ENCODE measurements around the gene NTSR1. TPM values are rescaled to one million over a fixed set of nuclear protein-coding genes. Genes with fewer than 3 reads are reported as not detected.
A peak's percentile ranks its signal among the peaks of the same experiment; 100 is the strongest.

NTSR1 gene
- total RNA-seq, 1 experiment from 2014 or later = 15.9 TPM

DNA sequence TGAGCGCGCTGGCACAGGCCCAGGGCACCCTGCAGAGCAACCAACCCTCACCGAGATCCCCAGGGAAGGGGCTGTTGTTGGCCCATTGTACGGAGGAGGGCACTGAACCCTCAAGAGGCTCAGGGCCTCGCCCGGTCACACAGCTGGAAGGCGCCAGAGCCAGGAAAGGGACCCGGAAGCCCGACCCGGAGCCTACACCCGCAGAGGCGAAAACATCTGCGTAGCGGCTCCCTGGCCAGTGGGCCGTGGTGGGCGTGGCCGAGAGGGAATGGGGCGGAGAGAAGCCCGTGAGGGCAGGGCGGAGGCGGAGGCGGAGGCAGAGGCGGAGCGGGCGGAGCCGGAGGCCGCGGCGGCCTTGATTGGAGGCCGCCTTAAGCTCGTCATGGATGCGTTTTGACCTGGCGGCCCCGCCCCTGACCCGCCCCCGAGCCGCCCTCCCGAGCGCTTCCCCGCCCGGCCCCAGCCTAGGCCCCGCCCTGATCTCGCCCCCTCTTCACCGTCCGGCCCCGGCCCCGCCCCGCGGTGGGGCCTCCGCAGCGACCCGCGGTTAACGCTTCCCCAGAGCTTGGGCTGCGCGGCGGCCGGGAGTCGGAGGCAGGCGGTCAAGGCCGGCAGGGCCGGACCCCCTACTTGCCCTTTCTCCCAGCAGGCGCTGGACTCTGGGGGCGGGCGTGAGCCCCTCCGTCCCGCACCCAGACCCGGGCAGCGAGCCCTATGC, 85.5 kb downstream of the NTSR1 start:
- no TSS peak for BruUV-seq (replicated peaks)
- peaks cover 16% of the 10 kb centered on the region for H3K36me3 ChIP-seq (ENCODE audit: insufficient read depth, low read length, poor library complexity, severe bottlenecking)
- POLR2A ChIA-PET (ENCODE audit: low non-redundant PET) = interaction anchor here (0.5 to 0.8 kb wide), 4 partner anchors 10 to 191 kb away, joined by 3 to 5 read pairs (median 4); no protein-coding TSS in a partner anchor
- peak overlapping the region; percentile 62 for H3K4me3 ChIP-seq (ENCODE audit: low read depth, low read length, poor library complexity, severe bottlenecking)
- DNase-seq (ENCODE audit: low spot score) = peak; percentile 95
- H3K27me3 ChIP-seq (replicated peaks; ENCODE audit: insufficient read depth, low read depth, low read length, poor library complexity) = no peaks in the 10 kb centered on the region
- CTCF ChIA-PET = interaction anchor here (0.6 to 1.4 kb wide), 5 partner anchors 14 to 294 kb away, joined by 3 to 5 read pairs (median 4); no protein-coding TSS in a partner anchor
- TF ChIP-seq, protein P1, sequence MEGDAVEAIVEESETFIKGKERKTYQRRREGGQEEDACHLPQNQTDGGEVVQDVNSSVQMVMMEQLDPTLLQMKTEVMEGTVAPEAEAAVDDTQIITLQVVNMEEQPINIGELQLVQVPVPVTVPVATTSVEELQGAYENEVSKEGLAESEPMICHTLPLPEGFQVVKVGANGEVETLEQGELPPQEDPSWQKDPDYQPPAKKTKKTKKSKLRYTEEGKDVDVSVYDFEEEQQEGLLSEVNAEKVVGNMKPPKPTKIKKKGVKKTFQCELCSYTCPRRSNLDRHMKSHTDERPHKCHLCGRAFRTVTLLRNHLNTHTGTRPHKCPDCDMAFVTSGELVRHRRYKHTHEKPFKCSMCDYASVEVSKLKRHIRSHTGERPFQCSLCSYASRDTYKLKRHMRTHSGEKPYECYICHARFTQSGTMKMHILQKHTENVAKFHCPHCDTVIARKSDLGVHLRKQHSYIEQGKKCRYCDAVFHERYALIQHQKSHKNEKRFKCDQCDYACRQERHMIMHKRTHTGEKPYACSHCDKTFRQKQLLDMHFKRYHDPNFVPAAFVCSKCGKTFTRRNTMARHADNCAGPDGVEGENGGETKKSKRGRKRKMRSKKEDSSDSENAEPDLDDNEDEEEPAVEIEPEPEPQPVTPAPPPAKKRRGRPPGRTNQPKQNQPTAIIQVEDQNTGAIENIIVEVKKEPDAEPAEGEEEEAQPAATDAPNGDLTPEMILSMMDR (conservative IDR thresholded peaks at IDR 0.05; ENCODE audit: low read depth, low read length) = no peak
- no peak for TF ChIP-seq EZH2 (IDR thresholded peaks at IDR 0.05; ENCODE audit: borderline replicate concordance, low read depth, low read length, poor library complexity, severe bottlenecking)
- intact Hi-C loops (cut with micrococcal nuclease; ENCODE audit: unreplicated experiment) = loop anchor here (5.0 kb wide), 1 partner anchor 382 kb away; no protein-coding TSS in a partner anchor
- H3K9me3 ChIP-seq (ENCODE audit: low read depth, low read length, poor library complexity, severe bottlenecking) = no peaks in the 10 kb centered on the region
- peak overlapping the region; percentile 88 for H3K27ac ChIP-seq (ENCODE audit: low read depth, low read length, poor library complexity, severe bottlenecking)
- H3K4me1 ChIP-seq (ENCODE audit: insufficient read depth, low read length, poor library complexity, severe bottlenecking) = peaks cover 21% of the 10 kb centered on the region

DNA sequence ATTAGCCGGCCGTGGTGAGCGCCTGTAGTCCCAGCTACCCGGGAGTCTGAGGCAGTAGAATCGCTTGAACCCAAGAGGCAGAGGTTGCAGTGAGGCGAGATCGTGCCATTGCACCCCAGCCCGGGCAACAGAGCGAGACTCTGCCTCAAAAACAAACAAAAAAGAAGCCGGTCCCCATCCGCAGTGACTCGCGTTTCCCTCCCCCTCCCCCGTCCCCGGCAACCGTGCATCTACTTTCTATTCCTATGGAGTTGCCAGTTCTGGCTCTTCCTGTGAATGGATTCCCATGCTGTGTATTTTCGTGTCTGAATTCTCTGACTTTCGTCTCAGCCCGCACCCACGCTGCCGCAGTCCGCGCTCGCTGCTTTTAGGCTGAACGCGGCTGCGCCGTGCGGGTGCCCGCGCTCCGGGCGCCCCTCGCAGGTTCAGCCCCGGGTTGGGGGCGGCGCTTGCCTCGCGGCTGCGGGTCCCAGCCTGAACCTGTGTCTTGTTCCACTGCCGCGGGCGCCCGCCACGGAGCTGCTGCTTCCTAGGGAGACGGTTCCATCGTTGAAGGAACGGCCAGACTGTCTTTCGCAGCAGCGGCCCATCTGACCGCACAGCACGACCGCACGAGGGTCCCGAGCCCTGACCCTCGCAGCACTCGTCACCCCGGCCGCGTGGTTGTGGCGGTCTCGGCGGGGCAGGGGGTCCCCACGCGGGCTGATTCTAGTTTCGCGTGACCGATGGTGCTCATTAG, 86.6 kb downstream of the NTSR1 start:
- H3K27me3 ChIP-seq (replicated peaks; ENCODE audit: insufficient read depth, low read depth, low read length, poor library complexity) = no peaks in the 10 kb centered on the region
- H3K4me3 ChIP-seq (ENCODE audit: low read depth, low read length, poor library complexity, severe bottlenecking) = peak overlapping the region; percentile 62
- peaks cover 21% of the 10 kb centered on the region for H3K4me1 ChIP-seq (ENCODE audit: insufficient read depth, low read length, poor library complexity, severe bottlenecking)
- H3K27ac ChIP-seq (ENCODE audit: low read depth, low read length, poor library complexity, severe bottlenecking) = peak overlapping the region; percentile 88
- H3K36me3 ChIP-seq (ENCODE audit: insufficient read depth, low read length, poor library complexity, severe bottlenecking) = peaks cover 26% of the 10 kb centered on the region
- ChIA-PET POLR2A (ENCODE audit: low non-redundant PET) (interaction anchor here (0.6 kb wide), 1 partner anchor 1199 kb away, joined by 3 read pairs; no protein-coding TSS in a partner anchor), CTCF (interaction anchor here (0.7 to 1.2 kb wide), 3 partner anchors 13 to 126 kb away, joined by 4 to 5 read pairs (median 4); no protein-coding TSS in a partner anchor)
- TF ChIP-seq, protein P1 (conservative IDR thresholded peaks at IDR 0.05; ENCODE audit: low read depth, low read length) = no peak
- TF ChIP-seq EZH2 (IDR thresholded peaks at IDR 0.05; ENCODE audit: borderline replicate concordance, low read depth, low read length, poor library complexity, severe bottlenecking) = no peak
- intact Hi-C loops (cut with micrococcal nuclease; ENCODE audit: unreplicated experiment) = no loop called here
- peak; percentile 86 for DNase-seq (ENCODE audit: low spot score)
- no TSS peak for BruUV-seq (replicated peaks)
- no peaks in the 10 kb centered on the region for H3K9me3 ChIP-seq (ENCODE audit: low read depth, low read length, poor library complexity, severe bottlenecking)

DNA sequence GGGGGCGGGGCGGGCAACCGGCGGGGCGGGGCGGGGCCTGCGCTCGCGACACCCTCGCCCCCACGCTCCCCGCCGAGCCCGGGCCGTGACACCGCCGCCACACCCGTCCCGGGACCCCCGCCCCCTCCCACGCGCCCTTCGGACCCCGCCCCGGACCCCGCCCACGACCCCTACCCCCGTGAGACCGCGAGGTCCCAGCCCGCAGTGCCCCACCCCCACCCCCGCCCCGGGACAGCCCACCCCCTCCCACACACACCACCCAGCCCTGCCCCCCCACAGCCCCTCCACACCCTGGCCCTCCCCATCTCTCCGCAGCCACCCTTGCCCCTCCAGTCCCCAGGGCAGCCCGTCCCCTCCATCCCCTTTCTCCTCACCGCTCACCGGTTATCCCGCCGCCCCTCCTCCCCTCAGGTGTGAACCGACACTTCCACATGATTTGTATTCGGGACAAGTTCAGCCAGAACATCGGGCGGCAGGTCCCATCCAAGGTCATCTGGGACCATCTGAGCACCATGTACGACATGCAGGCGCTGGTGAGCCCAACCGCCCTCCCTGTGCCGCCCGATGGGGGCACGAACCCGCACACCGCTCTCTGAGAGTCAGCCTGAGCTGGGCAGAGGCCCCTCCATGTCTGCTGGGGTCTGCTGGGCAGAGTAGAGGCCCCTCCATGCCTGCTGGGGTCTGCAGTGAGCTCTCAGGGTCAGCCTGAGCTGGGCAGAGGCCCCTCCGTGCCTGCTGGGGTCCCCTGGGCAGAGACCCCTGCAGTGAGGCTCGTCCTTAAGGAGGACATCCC, 88.3 kb downstream of the NTSR1 start:
- Histone ChIP-seq H3K36me3 (ENCODE audit: insufficient read depth, low read length, poor library complexity, severe bottlenecking) (peaks cover 37% of the 10 kb centered on the region), H3K27ac (ENCODE audit: low read depth, low read length, poor library complexity, severe bottlenecking) (peak overlapping the region; percentile 88), H3K9me3 (ENCODE audit: low read depth, low read length, poor library complexity, severe bottlenecking) (no peaks in the 10 kb centered on the region), H3K4me3 (ENCODE audit: low read depth, low read length, poor library complexity, severe bottlenecking) (peak overlapping the region; percentile 62), H3K4me1 (ENCODE audit: insufficient read depth, low read length, poor library complexity, severe bottlenecking) (peaks cover 21% of the 10 kb centered on the region), H3K27me3 (replicated peaks; ENCODE audit: insufficient read depth, low read depth, low read length, poor library complexity) (no peaks in the 10 kb centered on the region)
- TF ChIP-seq EZH2 (IDR thresholded peaks at IDR 0.05; ENCODE audit: borderline replicate concordance, low read depth, low read length, poor library complexity, severe bottlenecking) = no peak
- TF ChIP-seq, protein P1 (conservative IDR thresholded peaks at IDR 0.05; ENCODE audit: low read depth, low read length) = no peak
- intact Hi-C loops (cut with micrococcal nuclease; ENCODE audit: unreplicated experiment) = no loop called here
- POLR2A ChIA-PET (ENCODE audit: low non-redundant PET) = interaction anchor here (1.0 kb wide), 1 partner anchor 100 kb away, joined by 4 read pairs; no protein-coding TSS in a partner anchor
- DNase-seq (ENCODE audit: low spot score) = no peak
- no TSS peak for BruUV-seq (replicated peaks)
- CTCF ChIA-PET = no interaction called here
